Mesendoderm (in vitro differentiated cells): ENCODE results near the gene RAB29.

Source experiments
- DNase-seq: peaks from one replicate; pipeline ENCODE4 v3.0.0; 2013
- H2AK5ac ChIP-seq: 2 replicates; pipeline ENCODE4 v1.6.1; 2013; ENCODE audit warnings: low read length, inconsistent platforms
- H2BK120ac ChIP-seq: 2 replicates; pipeline ENCODE4 v1.6.1; 2013; ENCODE audit warnings: low read depth, mild to moderate bottlenecking, low read length, moderate library complexity, mixed read lengths
- H2BK15ac ChIP-seq: replicated peaks from 2 replicates; pipeline ENCODE4 v1.6.1; 2013; ENCODE audit warnings: low read depth, mild to moderate bottlenecking, moderate library complexity
- H2BK5ac ChIP-seq: 2 replicates; pipeline ENCODE4 v1.6.1; 2013; ENCODE audit warnings: low read length, inconsistent platforms
- H3K18ac ChIP-seq: 2 replicates; pipeline ENCODE4 v1.6.1; 2013; ENCODE audit warnings: mild to moderate bottlenecking, low read length, mixed read lengths
- H3K23ac ChIP-seq: one replicate; pipeline ENCODE4 v1.6.1; 2013; ENCODE audit warnings: low read length
- H3K27ac ChIP-seq: 2 replicates; pipeline ENCODE4 v1.5.1; 2013; ENCODE audit warnings: low read depth, mild to moderate bottlenecking, inconsistent platforms, low read length, moderate library complexity
- H3K27me3 ChIP-seq: 2 replicates; pipeline ENCODE4 v1.6.1; 2013; ENCODE audit warnings: low read length, control low read depth, mild to moderate bottlenecking, inconsistent platforms; ENCODE audit not compliant: insufficient read depth, poor library complexity
- H3K36me3 ChIP-seq: 2 replicates; pipeline ENCODE4 v1.6.1; 2013; ENCODE audit warnings: low read length, inconsistent platforms; ENCODE audit not compliant: control insufficient read depth, insufficient read depth
- H3K4ac ChIP-seq: one replicate; pipeline ENCODE4 v1.6.1; 2013; ENCODE audit warnings: low read depth, mild to moderate bottlenecking, low read length, moderate library complexity
- H3K4me1 ChIP-seq: 2 replicates; pipeline ENCODE4 v1.6.1; 2013; ENCODE audit warnings: low read depth, low read length, inconsistent platforms; ENCODE audit not compliant: control insufficient read depth
- H3K4me2 ChIP-seq: 2 replicates; pipeline ENCODE4 v1.6.1; 2013; ENCODE audit warnings: low read length
- H3K4me3 ChIP-seq: 2 replicates; pipeline ENCODE4 v1.5.1; 2013; ENCODE audit warnings: mild to moderate bottlenecking, low read length
- H3K56ac ChIP-seq: one replicate; pipeline ENCODE4 v1.6.1; 2013; ENCODE audit warnings: low read length
- H3K79me1 ChIP-seq: 2 replicates; pipeline ENCODE4 v1.6.1; 2013; ENCODE audit warnings: low read length, inconsistent platforms
- H3K79me2 ChIP-seq: 2 replicates; pipeline ENCODE4 v1.6.1; 2013; ENCODE audit warnings: mild to moderate bottlenecking, low read length; ENCODE audit not compliant: control insufficient read depth, insufficient read depth
- H3K9ac ChIP-seq: 2 replicates; pipeline ENCODE4 v1.6.1; 2013; ENCODE audit warnings: low read length, inconsistent platforms
- H4K5ac ChIP-seq: one replicate; pipeline ENCODE4 v1.6.1; 2013; ENCODE audit warnings: low read length
- H4K8ac ChIP-seq: one replicate; pipeline ENCODE4 v1.6.1; 2013; ENCODE audit warnings: low read depth, mild to moderate bottlenecking, control low read depth, low read length, moderate library complexity
- WGBS: extraction: QIAGEN DNeasy Blood & Tissue Kit; methylation state at CpG from one replicate; pipeline ENCODE4 v1.1.7; 2013; ENCODE audit warnings: low lambda C conversion rate, missing lambda C conversion rate; ENCODE audit not compliant: insufficient coverage; ENCODE audit errors: extremely low coverage; 5-methylcytosine and 5-hydroxymethylcytosine counted together

RAB29 gene

DNA sequence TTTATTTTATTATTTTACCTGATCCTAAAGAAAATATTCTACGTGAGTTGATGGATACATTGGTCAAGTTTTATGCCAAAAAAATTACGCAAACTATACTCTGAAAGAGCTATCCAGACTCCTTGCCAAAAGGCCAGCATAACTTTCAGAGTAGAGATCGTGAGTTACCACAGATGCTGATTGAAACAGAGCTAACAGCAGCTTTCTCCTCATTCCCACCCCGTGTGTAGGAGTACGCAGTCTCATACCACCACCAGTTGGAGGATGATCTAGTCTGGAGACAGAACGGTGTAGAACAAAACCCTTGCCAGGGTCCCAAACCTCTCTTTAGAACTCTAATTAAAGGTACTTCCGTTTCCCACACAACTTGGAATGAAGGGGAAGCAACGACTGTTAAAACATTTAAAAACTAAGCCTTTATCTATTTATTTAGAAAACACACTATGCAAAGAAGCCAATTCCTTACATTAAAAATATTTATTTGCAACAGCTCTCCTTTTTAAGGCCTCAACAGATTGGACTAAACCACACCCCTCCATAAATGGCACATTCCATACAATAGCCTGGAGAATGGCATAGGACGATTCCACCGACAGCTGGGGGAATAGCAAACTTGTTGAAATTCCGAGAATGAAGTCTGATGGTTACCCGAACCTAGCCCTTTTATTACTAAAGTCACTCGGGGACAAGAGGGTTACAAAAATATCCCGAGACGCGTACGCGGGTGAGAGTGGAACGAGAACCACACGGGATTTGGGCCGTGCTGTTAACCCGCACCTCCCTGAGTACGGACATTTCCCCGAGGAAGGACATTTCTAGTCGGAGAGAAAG is 26.7 kb downstream of the RAB29 start:
- no peaks in the 10 kb centered on the region for H3K27me3 ChIP-seq
- no peak overlapping the region for H4K8ac ChIP-seq
- peak overlapping the region; percentile 72 for H3K4me2 ChIP-seq
- WGBS, result no CpG with 5 or more reads among the region's 25 CpGs
- no peak overlapping the region for H2BK15ac ChIP-seq
- H3K56ac ChIP-seq, result peak overlapping the region; percentile 92
- no peak overlapping the region for H3K27ac ChIP-seq
- peak; percentile 55 for DNase-seq
- no peak overlapping the region for H2BK120ac ChIP-seq
- no peak overlapping the region for H2AK5ac ChIP-seq
- H3K79me1 ChIP-seq, result no peaks in the 10 kb centered on the region
- H2BK5ac ChIP-seq, result peak overlapping the region; percentile 59
- no peak overlapping the region for H4K5ac ChIP-seq
- peaks cover 3% of the 10 kb centered on the region for H3K4me1 ChIP-seq
- peak overlapping the region; percentile 99 for H3K4me3 ChIP-seq
- peak overlapping the region; percentile 84 for H3K9ac ChIP-seq
- H3K4ac ChIP-seq, result no peak overlapping the region
- peaks cover 50% of the 10 kb centered on the region for H3K79me2 ChIP-seq
- no peak overlapping the region for H3K18ac ChIP-seq
- H3K36me3 ChIP-seq, result no peaks in the 10 kb centered on the region
- H3K23ac ChIP-seq, result peak overlapping the region; percentile 48

DNA sequence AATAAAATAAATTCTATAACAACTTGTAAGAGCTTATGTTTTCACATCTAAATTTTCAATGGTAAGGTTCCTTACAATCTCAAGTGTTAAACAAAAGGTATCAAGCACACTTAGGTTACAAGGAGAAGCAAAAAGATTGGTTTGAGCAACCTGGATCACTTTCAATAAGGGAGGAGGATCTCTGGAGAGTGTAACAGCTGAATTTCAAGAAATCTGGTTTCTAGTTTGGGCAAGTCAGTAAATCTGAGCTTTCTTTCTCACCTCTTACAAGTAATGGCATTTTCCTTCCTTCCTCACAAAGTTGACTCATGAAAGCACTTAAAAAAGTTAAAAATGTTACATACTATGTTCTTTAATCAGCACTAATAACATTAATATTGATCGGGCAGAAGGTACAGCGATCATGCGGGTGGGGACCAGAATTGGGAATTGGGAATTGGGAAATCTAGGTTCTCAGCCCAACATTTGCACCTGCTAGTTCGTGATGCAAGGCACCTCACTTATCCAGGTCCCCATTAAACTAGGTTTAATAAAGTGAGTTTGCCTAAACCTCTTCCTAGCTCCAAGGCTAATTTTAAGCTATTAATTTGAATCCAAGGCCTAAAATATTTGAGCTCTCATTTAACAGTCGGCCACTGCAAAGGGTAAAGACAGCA is 28.4 kb downstream of the RAB29 start:
- Histone ChIP-seq H3K27me3 (no peaks in the 10 kb centered on the region), H3K79me2 (peaks cover 65% of the 10 kb centered on the region), H2BK120ac (no peak overlapping the region), H3K79me1 (no peaks in the 10 kb centered on the region), H3K18ac (no peak overlapping the region), H3K4me3 (no peak overlapping the region), H3K4ac (no peak overlapping the region), H3K9ac (peak overlapping the region; percentile 26), H2BK15ac (no peak overlapping the region), H3K36me3 (no peaks in the 10 kb centered on the region), H2AK5ac (no peak overlapping the region), H4K8ac (no peak overlapping the region), H3K23ac (no peak overlapping the region), H3K56ac (no peak overlapping the region), H3K27ac (no peak overlapping the region), H2BK5ac (no peak overlapping the region), H4K5ac (no peak overlapping the region), H3K4me2 (peak overlapping the region; percentile 28), H3K4me1 (peaks cover 6% of the 10 kb centered on the region)
- no CpG with 5 or more reads among the region's 5 CpGs for WGBS
- DNase-seq, result no peak

DNA sequence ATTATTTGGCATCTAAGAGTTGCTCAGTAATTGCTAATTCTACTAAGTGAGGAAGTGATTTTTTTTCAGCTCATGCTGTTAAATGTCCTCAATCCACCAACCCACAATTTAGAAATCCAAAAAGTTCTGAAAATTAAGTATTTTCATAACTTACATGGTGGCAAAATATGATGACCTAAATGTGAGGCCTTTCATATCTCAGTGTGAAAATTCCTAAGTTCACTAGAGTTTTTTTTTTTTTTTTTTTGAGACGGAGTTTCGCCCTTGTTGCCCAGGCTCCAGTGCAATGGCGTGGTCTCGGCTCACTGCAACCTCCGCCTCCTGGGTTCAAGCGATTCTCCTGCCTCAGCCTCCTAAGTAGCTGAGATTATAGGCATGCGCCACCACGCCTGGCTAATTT is 30.9 kb downstream of the RAB29 start:
- no peak for DNase-seq
- Histone ChIP-seq H3K23ac (no peak overlapping the region), H2BK120ac (no peak overlapping the region), H2BK5ac (no peak overlapping the region), H3K4me3 (no peak overlapping the region), H2BK15ac (no peak overlapping the region), H4K5ac (no peak overlapping the region), H3K9ac (no peak overlapping the region), H2AK5ac (no peak overlapping the region), H4K8ac (no peak overlapping the region), H3K36me3 (no peaks in the 10 kb centered on the region), H3K56ac (no peak overlapping the region), H3K18ac (no peak overlapping the region), H3K27me3 (no peaks in the 10 kb centered on the region), H3K4me2 (no peak overlapping the region), H3K79me1 (peaks cover 1% of the 10 kb centered on the region), H3K79me2 (peaks cover 83% of the 10 kb centered on the region), H3K4ac (no peak overlapping the region), H3K4me1 (peaks cover 6% of the 10 kb centered on the region), H3K27ac (no peak overlapping the region)
- WGBS, result no CpG with 5 or more reads among the region's 8 CpGs

DNA sequence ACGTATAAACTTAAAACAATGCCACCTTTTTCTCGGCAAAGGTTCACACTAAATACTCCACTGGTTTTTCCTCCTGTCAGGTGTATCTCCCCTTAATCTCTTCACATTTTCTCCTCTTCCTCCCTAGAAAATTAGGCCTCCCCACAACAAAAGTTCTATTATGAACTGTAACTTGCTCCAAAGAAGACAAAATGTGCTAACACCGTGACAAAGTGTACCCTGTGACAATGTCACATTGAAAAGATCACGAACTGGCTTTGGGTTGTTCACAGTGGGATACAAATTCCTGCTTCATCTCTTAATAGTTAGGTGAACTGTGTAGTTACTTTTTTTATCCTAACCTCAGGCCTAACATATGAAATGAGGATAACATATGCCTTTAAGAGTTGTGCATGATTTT is 31.3 kb downstream of the RAB29 start:
- peaks cover 6% of the 10 kb centered on the region for H3K4me1 ChIP-seq
- no peak overlapping the region for H3K18ac ChIP-seq
- H2BK15ac ChIP-seq, result no peak overlapping the region
- no peak overlapping the region for H3K4ac ChIP-seq
- no peak overlapping the region for H4K5ac ChIP-seq
- no CpG with 5 or more reads among the region's 4 CpGs for WGBS
- no peak for DNase-seq
- H3K23ac ChIP-seq, result no peak overlapping the region
- peaks cover 1% of the 10 kb centered on the region for H3K79me1 ChIP-seq
- H3K36me3 ChIP-seq, result no peaks in the 10 kb centered on the region
- H3K56ac ChIP-seq, result no peak overlapping the region
- H2BK120ac ChIP-seq, result no peak overlapping the region
- H4K8ac ChIP-seq, result no peak overlapping the region
- H3K4me2 ChIP-seq, result no peak overlapping the region
- no peak overlapping the region for H2BK5ac ChIP-seq
- H2AK5ac ChIP-seq, result no peak overlapping the region
- no peaks in the 10 kb centered on the region for H3K27me3 ChIP-seq
- H3K27ac ChIP-seq, result no peak overlapping the region
- no peak overlapping the region for H3K4me3 ChIP-seq
- peak overlapping the region; percentile 5 for H3K9ac ChIP-seq
- H3K79me2 ChIP-seq, result peaks cover 85% of the 10 kb centered on the region

DNA sequence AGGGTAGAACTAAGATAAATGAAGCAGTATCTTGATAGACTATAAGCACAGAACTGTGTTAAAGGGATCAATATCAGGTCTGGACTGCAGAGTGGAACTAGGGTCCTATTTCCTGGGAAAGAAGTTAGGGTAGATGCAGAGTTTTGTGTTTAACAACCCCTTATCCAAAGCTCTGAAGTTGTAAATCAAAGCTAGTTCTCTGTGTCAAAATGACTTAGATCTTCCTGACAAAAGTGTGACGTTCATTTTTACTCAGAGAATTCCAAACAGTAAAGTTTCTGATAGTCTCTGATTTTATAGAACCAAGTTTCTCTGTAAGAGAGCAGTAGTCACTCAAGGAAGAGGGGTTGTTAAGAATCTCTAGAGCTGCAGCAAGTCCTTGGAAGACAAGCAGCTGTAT is 33.6 kb downstream of the RAB29 start:
- H2BK15ac ChIP-seq, result no peak overlapping the region

More for the DNA sequence above, 33.6 kb downstream of the RAB29 start:
- no peak overlapping the region for H4K5ac ChIP-seq
- no peak overlapping the region for H3K18ac ChIP-seq
- H3K23ac ChIP-seq, result no peak overlapping the region
- DNase-seq, result no peak
- no peaks in the 10 kb centered on the region for H3K36me3 ChIP-seq
- no peak overlapping the region for H3K9ac ChIP-seq
- H4K8ac ChIP-seq, result no peak overlapping the region
- H3K27ac ChIP-seq, result no peak overlapping the region
- H3K79me1 ChIP-seq, result peaks cover 1% of the 10 kb centered on the region
- H3K79me2 ChIP-seq, result peaks cover 85% of the 10 kb centered on the region
- peaks cover 6% of the 10 kb centered on the region for H3K4me1 ChIP-seq
- WGBS, result no CpG with 5 or more reads among the region's 1 CpG
- H3K56ac ChIP-seq, result no peak overlapping the region
- no peak overlapping the region for H2BK5ac ChIP-seq
- H3K4me2 ChIP-seq, result no peak overlapping the region
- H3K4ac ChIP-seq, result no peak overlapping the region
- H3K4me3 ChIP-seq, result no peak overlapping the region
- H3K27me3 ChIP-seq, result no peaks in the 10 kb centered on the region
- no peak overlapping the region for H2BK120ac ChIP-seq
- H2AK5ac ChIP-seq, result no peak overlapping the region
